ENCODE data around the gene EHD4.

EHD4 gene

DNA sequence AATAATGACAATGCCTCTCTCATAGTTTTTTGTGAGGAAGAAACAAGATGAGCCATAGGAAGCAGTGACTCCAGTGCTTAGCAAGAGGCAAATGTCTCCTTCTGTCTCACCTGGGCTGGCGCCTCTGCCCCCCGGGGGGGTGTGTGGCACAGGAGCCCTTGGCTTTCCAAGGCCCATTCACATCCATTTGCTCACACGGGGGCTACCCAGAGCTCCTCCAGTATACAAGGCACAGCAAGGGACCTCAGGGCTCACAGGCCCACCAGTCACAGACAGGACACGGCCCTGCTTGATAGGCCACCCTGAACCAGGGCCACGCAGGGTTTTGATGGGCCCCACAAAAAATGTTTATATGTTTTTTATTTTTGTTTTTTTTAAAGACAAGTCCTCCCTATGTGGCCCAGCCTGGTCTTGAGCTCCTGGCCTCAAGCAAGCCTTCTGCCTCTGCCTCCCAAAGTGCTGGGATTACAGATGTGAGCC, 21.9 kb upstream of the EHD4 start:
- H3K9ac ChIP-seq (ENCODE audit: low read length), result no peak overlapping the region
- H3K9me3 ChIP-seq (ENCODE audit: low read length), result no peaks in the 10 kb centered on the region
- no peak overlapping the region for H3K4me3 ChIP-seq (ENCODE audit: low read depth, low read length, poor library complexity, severe bottlenecking)
- no peaks in the 10 kb centered on the region for H3K4me1 ChIP-seq (ENCODE audit: insufficient read depth, low read length, severe bottlenecking)
- H3K36me3 ChIP-seq (ENCODE audit: insufficient read depth, low read length), result no peaks in the 10 kb centered on the region
- 0 out of 2 replicates have a peak, but pooled peaks cover 5% of the 10 kb centered on the region for H3K27me3 ChIP-seq (ENCODE audit: insufficient read depth, low read length)
- H3F3A ChIP-seq (ENCODE audit: insufficient read depth, low read length), result no peaks in the 10 kb centered on the region
- TF ChIP-seq, protein P1, sequence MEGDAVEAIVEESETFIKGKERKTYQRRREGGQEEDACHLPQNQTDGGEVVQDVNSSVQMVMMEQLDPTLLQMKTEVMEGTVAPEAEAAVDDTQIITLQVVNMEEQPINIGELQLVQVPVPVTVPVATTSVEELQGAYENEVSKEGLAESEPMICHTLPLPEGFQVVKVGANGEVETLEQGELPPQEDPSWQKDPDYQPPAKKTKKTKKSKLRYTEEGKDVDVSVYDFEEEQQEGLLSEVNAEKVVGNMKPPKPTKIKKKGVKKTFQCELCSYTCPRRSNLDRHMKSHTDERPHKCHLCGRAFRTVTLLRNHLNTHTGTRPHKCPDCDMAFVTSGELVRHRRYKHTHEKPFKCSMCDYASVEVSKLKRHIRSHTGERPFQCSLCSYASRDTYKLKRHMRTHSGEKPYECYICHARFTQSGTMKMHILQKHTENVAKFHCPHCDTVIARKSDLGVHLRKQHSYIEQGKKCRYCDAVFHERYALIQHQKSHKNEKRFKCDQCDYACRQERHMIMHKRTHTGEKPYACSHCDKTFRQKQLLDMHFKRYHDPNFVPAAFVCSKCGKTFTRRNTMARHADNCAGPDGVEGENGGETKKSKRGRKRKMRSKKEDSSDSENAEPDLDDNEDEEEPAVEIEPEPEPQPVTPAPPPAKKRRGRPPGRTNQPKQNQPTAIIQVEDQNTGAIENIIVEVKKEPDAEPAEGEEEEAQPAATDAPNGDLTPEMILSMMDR (IDR thresholded peaks at IDR 0.05; ENCODE audit: low read length), result no peak
- TF ChIP-seq EZH2 (IDR thresholded peaks at IDR 0.05; ENCODE audit: borderline replicate concordance, low read length), result no peak
- no peak overlapping the region for H2AFZ ChIP-seq (ENCODE audit: low read length)
- H3K9me2 ChIP-seq (ENCODE audit: low read depth, low read length), result no peaks in the 10 kb centered on the region
- no peak overlapping the region for H3K27ac ChIP-seq (ENCODE audit: low read depth, low read length, poor library complexity, severe bottlenecking)
- H3K79me2 ChIP-seq (ENCODE audit: insufficient read depth, low read length), result no peaks in the 10 kb centered on the region
- no peak overlapping the region for H3K4me2 ChIP-seq (ENCODE audit: low read length)
- no peaks in the 10 kb centered on the region for H4K20me1 ChIP-seq (ENCODE audit: insufficient read depth, low read length)

DNA sequence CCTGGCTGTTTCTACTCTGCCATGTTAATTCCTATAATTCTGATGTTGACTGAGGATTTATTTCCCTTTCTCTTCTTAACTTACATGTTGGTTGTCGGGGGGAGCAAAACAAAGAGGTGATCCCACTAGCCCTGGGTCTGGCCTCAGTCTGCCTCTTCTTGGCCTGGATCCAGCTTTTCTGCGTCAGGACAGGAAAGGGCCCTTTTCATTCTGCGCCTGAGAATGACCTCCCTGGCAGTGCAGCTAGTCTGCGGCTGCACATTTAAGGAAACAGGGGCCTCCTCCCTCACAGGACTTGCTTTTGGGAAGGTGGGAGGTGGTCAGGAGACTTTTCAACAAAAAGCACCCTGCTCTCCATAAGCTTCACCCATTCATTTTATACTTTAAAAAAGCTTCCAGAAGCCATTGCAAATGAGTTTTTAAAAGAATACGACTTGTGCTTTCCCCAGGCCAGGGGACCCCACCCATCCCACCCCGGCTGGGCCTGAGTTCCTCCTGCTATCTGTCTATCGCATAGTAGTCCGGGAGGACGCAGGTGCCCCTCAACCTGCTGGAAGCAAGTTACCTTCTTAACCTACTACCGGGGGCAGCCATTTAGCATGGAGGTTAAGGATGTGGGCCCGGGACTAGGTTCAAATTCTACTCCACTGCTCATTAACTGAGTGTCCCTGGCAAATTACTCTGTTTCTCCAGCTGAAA, 21.3 kb upstream of the EHD4 start:
- H3K79me2 ChIP-seq (ENCODE audit: insufficient read depth, low read length), result no peaks in the 10 kb centered on the region
- H2AFZ ChIP-seq (ENCODE audit: low read length), result no peak overlapping the region
- TF ChIP-seq EZH2 (IDR thresholded peaks at IDR 0.05; ENCODE audit: borderline replicate concordance, low read length), result no peak
- TF ChIP-seq, protein P1 (IDR thresholded peaks at IDR 0.05; ENCODE audit: low read length), result no peak
- H3K36me3 ChIP-seq (ENCODE audit: insufficient read depth, low read length), result no peaks in the 10 kb centered on the region
- H3K9me3 ChIP-seq (ENCODE audit: low read length), result no peaks in the 10 kb centered on the region
- no peak overlapping the region for H3K9ac ChIP-seq (ENCODE audit: low read length)
- no peaks in the 10 kb centered on the region for H4K20me1 ChIP-seq (ENCODE audit: insufficient read depth, low read length)
- no peaks in the 10 kb centered on the region for H3F3A ChIP-seq (ENCODE audit: insufficient read depth, low read length)
- H3K27ac ChIP-seq (ENCODE audit: low read depth, low read length, poor library complexity, severe bottlenecking), result no peak overlapping the region
- no peak overlapping the region for H3K4me2 ChIP-seq (ENCODE audit: low read length)
- no peaks in the 10 kb centered on the region for H3K4me1 ChIP-seq (ENCODE audit: insufficient read depth, low read length, severe bottlenecking)
- 0 out of 2 replicates have a peak, but pooled peaks cover 5% of the 10 kb centered on the region for H3K27me3 ChIP-seq (ENCODE audit: insufficient read depth, low read length)
- H3K9me2 ChIP-seq (ENCODE audit: low read depth, low read length), result no peaks in the 10 kb centered on the region
- no peak overlapping the region for H3K4me3 ChIP-seq (ENCODE audit: low read depth, low read length, poor library complexity, severe bottlenecking)

DNA sequence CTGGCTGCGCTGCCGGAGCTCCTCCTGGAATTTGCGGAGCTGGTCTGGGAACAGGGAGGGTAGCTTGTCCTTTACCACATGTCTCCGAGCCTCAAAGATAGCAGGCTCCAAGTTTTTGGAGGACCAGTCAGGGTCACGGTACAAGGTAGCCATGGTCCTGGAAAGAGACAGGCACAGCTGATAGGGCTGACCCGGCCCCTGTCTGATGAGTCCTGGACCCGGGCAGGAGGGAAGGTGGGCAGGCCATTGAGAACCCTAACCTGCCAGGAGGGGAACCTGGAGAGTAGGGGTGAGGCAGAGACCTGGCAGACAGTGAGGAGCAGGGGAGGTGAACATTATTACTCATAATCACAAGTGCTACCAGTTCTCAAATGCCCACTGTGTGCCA, 20.4 kb upstream of the EHD4 start:
- Histone ChIP-seq H3K4me2 (ENCODE audit: low read length) (no peak overlapping the region), H3K9me3 (ENCODE audit: low read length) (no peaks in the 10 kb centered on the region), H3K27me3 (ENCODE audit: insufficient read depth, low read length) (0 out of 2 replicates have a peak, but pooled peaks cover 5% of the 10 kb centered on the region), H4K20me1 (ENCODE audit: insufficient read depth, low read length) (no peaks in the 10 kb centered on the region), H3K4me1 (ENCODE audit: insufficient read depth, low read length, severe bottlenecking) (no peaks in the 10 kb centered on the region), H3K79me2 (ENCODE audit: insufficient read depth, low read length) (no peaks in the 10 kb centered on the region), H2AFZ (ENCODE audit: low read length) (no peak overlapping the region), H3K4me3 (ENCODE audit: low read depth, low read length, poor library complexity, severe bottlenecking) (no peak overlapping the region), H3K9ac (ENCODE audit: low read length) (no peak overlapping the region), H3F3A (ENCODE audit: insufficient read depth, low read length) (no peaks in the 10 kb centered on the region), H3K36me3 (ENCODE audit: insufficient read depth, low read length) (no peaks in the 10 kb centered on the region), H3K27ac (ENCODE audit: low read depth, low read length, poor library complexity, severe bottlenecking) (no peak overlapping the region), H3K9me2 (ENCODE audit: low read depth, low read length) (no peaks in the 10 kb centered on the region)
- TF ChIP-seq EZH2 (IDR thresholded peaks at IDR 0.05; ENCODE audit: borderline replicate concordance, low read length), result no peak
- TF ChIP-seq, protein P1 (IDR thresholded peaks at IDR 0.05; ENCODE audit: low read length), result no peak
